Activated T-cell treated with anti-CD3 and anti-CD28 coated beads for 4 hours (primary cell): Measurements from ENCODE around the gene RND2.
"Not testable (repeated sequence)": the region's sequence is repeated elsewhere in the genome, so short reads cannot be mapped to it uniquely, and the experiment has no call there.

Source experiments
- DNase-seq: peaks from one replicate; pipeline ENCODE4 v3.0.0-alpha.2; 2020

RND2 gene, protein sequence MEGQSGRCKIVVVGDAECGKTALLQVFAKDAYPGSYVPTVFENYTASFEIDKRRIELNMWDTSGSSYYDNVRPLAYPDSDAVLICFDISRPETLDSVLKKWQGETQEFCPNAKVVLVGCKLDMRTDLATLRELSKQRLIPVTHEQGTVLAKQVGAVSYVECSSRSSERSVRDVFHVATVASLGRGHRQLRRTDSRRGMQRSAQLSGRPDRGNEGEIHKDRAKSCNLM

DNA sequence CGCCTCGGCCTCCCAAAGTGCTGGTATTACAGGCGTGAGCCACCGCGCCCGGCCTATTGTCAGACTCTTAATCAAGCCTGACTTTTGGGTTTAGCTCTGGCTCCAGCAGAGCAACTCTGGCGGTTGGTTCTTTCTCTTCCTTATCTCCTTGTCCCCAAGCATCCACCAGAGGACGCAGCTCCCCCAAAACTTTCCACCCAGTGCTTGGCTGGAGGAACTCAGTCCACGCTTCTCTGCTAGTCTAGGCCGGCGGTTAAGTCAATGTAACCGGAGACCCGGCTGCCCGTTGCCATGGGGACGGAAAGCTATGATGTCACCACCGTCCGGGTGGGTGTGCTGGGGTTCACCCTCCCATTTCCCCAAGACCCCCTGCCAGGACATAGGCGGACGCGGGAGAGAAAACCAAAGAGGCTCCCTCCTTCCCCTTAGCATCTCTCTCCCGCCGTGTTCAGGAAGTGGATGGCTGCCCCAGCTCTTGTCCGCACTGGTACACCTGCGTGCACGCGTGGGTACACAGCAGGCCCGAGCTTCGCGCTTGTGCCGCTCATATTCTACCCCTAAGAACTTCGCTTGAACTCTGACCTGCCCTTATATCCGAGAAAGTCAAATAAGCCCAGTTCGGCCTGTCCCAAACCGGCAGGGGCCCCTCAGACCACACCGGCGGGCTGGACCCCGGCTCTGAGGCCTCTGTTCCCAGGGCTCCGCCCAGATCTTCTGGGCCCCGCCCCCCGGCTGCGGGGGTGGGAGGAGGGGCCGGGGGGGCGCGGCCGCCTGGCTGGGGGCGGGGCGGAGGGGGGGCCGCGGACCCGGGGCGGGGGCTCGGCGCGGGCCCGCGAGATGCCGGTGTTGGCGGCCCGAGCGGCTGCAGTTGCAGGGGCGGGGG is at the start of gene RND2:
TSS of gene RND2 (plus strand) at position 825 of the 883 bp plus-strand sequence. CDS start 117 bp downstream, outside the sequence.
- DNase-seq, result peak; percentile 78

- no peak for DNase-seq
Measured at GRCh38 chr17:42975265-42975664, 49.8 kb upstream of the RND2 start.

GRCh38 chr17:42975701-42976100 is 49.3 kb upstream of the RND2 start:
- not testable (repeated sequence) for DNase-seq

GRCh38 chr17:42979511-42980273 is 45.3 kb upstream of the RND2 start, which contains the start of gene PTGES3L:
PTGES3L (minus strand) TSS chr17:42980080; CDS start chr17:42980053, 27 bp downstream.
- no peak for DNase-seq

DNA sequence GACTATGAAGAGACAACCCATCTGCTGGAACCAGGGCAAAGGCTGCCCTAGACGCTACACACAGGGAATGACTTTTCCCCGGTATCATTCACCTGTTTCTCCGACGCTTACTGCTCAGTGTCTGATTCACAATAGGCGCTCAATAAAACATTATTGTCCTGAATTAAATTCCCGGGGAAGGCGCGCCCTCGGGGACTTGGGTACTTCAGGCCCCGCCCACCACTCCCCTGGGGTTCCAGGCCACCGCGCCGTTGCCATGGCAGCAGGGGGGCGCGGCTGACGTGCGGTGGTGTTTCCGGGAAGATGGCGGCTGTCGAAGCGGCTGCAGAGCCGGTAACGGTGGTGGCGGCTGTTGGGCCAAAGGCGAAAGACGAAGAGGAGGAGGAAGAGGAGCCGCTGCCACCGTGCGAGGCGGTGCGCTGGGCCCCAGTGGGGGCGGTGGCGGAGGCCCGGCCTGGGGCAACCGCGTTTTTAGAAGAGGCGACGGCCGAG is 44.7 kb upstream of the RND2 start, which contains the start of gene RUNDC1:
TSS of gene RUNDC1 (plus strand) at position 292 of the 492 bp plus-strand sequence. CDS start at position 304, 12 bp downstream.
- DNase-seq, result peak; percentile 89

- DNase-seq, result peak; percentile 40
Measured at GRCh38 chr17:42980766-42981397, 44.1 kb upstream of the RND2 start.

- DNase-seq, result no peak
Measured at GRCh38 chr17:42982266-42982665, 42.8 kb upstream of the RND2 start.

DNA sequence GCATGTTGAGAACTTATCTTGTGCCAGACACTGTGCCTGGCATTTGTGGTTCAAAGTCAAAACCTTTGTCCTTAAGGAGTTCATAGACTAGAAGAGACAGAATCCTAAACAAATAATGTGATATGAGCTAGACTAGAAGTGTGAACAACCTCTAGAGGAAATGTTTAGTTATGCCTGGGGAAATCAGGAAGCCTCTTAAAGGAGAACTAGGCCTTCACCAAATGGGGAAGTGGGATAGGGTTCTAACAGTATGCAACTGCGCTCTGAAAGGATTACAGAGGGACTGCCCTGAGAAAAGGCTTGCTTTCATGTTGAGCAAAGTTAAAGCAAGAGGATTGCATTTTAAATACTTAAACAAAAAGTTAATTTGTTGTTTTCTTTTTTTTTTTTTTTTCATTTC is 39.8 kb upstream of the RND2 start:
- DNase-seq, result no peak

- DNase-seq, result no peak
Measured at GRCh38 chr17:42989141-42989540, 35.9 kb upstream of the RND2 start.

DNA sequence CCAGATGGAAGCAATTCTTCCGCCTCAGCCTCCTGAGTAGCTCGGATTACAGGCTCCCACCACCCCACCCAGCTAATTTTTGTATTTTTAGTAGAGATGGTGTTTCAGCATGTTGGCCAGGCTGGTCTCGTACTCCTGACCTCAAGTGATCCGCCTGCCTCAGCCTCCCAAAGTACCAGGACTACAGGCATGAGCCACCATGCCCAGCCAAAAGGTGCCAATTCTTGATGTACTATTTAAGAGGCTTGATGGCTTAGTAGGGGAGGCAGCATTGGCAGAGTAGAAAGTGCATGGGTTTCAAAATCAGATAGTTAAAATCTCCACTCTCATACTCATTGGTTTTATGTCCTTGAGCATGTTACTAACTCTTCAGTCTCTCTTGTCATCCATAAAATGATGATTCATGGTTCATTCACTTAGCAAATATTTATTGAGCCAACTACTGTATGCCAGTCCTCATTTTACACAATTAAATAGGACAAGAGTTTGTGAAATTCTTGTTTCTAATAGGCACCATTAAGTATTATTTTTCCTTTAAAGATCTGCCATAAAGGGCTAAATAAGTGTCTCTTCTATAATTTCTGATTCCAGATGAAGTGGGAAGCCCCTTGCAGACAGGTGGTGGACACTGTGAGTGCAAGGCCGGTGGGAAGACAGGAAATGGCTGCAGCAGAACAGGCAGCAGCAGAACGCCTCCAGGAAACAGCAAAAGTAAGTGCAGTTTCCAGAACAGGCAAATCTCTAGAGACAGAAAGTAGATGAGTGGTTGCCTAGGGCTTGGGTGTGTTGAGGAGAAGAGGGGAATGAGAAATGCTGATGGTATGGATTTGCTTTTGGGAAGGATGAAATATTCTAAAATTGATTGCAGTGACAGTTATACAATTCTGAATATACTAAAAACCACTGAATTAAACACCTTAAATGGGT is 35.0 kb upstream of the RND2 start:
- no peak for DNase-seq

GRCh38 chr17:42991471-42991870 is 33.6 kb upstream of the RND2 start:
- no peak for DNase-seq

DNA sequence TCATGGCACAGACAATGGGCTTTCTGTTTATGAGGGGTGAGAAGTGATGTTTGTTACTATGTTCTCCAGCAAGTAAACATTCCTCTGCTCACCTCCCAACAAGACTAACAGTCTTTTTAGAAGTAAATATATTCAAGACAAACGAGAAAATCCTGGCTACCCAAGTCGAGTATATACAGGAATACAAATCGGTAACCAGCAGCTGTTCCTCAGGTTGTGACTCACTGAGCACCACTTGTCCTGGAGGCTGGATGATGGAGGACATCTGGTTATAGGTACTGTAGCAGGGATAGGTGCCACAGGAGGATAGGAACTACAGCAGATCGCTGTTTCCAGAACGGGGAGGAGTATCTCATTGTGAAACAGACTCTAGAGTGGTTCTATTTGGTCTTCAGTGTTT is 32.2 kb upstream of the RND2 start:
- DNase-seq, result no peak

DNA sequence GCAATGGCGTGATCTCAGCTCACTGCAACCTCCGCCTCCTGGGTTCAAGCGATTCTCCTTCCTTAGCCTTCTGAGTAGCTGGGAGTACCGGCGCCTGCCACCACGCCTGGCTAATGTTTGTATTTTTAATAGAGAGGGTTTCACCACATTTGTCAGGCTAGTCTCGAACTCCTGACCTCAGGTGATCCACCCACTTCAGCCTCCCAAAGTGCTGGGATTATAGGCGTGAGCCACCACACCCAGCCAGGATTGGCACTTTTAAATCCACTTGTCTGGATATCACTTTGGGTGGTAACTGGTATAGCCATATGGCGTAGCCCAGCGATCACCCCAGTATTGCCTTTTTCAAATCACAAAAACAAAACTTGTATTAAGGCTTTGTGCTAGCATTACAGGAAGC is 31.1 kb upstream of the RND2 start:
- not testable (repeated sequence) for DNase-seq

DNA sequence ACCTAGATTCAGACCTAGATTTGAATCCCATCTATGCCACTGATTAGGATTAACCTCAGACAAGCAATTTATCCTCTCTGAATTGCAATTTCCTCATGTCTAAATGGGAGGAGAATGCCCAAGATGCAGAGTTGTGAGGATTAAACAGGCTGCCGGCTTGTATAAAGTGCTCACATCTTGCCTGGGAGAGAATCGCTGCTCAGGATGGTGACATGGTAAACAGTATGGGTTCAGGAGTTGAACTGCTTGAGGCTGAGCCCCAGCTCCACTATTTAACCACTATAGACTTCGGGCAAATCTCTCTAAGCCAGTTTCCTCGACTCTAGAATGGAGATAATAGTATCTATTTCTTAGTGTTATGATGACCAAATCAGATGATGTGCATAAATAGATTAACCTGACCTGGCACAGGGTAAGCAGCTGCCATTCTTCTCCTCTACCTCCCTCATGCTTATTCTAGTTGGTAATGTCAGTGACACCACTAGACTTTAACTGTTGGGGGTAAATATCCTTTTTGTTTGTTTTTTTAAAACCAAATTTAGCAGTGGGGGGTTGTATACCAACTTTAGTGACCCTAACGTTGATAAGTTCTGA is 27.5 kb upstream of the RND2 start:
- no peak for DNase-seq

DNA sequence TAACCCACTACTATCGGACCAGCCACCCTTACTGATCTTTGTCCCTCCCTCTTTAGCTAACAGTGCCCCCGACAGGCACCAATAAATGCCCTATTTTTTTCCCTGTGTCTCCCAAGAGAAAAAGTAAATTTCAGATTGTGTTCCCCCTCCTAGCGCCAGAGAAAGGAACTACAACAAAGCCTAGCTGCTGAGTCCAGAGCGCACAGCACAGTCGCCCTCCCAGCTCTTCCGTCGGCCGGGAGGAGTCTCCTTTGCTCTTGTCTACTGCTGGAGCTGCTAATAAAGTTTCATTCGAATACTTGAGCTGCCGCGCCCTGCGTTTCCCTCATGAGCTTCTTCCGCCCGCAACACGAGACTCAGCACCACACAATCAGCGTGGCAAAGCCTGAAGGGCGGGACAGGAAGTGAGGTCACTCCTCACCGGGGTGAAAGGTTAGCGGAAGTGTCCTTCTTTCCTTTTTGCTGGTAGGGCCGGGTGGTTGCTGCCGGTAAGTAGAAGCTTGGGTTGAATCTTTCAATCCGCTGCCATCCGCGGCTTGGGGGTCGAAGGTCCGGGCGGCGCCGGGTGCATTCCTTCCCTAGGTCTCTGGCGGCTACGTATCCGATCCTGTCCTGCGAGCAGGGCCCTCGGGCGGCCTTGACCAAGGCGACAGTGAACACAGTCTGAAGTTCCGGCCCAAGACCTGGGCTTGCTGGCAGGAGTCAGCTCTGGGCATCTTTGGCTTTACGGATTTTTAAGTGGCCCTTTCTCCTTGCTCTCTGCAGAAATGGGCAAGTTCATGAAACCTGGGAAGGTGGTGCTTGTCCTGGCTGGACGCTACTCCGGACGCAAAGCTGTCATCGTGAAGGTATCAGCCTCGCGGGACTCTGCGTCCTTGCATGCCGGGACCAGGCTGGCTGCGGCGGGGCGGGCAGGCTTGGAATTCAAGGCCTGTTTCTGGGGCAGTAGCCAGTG is 26.8 kb upstream of the RND2 start, which contains the start of gene RPL27:
TSS of gene RPL27 (plus strand) at position 436 of the 955 bp plus-strand sequence. CDS start at position 768, 332 bp downstream.
- DNase-seq, result peak; percentile 98

DNA sequence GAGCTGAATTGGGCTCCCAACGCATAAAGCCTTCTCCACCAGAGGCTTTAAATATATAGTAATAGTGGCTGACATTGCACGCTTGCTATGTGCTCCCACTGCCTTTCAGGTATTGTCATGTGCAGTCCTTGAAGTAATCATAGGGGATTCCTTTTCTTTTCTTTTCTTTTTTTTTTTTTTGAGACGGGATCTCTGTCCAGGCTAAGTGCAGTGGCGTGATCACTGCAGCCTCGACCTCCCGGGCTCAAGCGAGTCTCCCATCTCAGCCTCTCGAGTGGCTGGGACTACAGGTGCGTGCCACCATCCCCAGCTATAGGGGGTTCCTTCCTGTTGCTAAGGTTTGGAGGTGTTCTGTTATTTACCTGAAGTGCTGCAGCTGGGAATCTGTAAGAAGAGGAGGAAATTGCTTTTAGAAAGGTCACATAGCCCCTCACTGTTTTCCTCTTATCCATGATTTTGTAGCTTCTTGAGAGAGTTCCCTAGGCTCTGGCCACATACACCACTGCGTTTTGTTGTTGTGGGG is 26.0 kb upstream of the RND2 start:
- DNase-seq, result no peak

GRCh38 chr17:43000894-43001293 is 24.1 kb upstream of the RND2 start:
- not testable (repeated sequence) for DNase-seq

DNA sequence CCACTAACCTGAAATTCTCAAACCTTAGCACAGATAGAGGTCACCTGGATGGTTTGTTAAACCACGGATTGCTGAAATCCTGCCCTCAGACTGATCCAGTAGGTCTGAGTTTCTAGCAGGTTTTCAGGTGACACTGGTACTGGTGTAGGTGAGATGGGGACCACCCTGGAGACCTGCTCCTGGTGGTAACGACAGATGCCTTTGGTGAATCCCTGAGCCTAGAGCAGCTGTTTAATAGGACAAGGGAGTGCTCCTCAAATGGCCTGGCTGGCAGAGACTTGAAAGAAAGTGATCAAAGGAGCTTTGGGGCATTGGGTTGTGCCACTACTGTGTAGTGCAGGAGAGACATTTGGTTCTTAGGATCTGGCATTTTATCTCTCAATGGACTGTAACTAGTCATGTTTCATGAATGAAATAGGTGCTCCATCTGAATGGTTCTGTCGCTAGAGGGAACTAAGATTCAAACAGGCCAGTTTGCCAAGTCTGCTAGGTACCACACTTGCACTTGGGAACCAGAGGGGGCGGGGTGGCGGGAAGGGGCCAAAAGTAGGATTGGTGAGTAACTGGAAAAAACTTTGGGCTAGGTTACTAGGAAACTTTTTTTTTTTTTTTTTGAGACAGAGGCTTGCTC is 21.4 kb upstream of the RND2 start:
- DNase-seq, result no peak
